AG09319 (cell line): ENCODE measurements around the gene IPO4.

ENCODE experiments used
- DNase-seq: peaks from one replicate; pipeline ENCODE4 v3.0.0-alpha.2; 2010; ENCODE audit warnings: low read depth; ENCODE audit errors: extremely low read depth
- TF ChIP-seq, protein P1 (sequence below): IDR thresholded peaks from 2 replicates; pipeline ENCODE4 v1.5.1; 2011; ENCODE audit warnings: low read depth, mild to moderate bottlenecking, inconsistent platforms, low read length, moderate library complexity

IPO4 gene

DNA sequence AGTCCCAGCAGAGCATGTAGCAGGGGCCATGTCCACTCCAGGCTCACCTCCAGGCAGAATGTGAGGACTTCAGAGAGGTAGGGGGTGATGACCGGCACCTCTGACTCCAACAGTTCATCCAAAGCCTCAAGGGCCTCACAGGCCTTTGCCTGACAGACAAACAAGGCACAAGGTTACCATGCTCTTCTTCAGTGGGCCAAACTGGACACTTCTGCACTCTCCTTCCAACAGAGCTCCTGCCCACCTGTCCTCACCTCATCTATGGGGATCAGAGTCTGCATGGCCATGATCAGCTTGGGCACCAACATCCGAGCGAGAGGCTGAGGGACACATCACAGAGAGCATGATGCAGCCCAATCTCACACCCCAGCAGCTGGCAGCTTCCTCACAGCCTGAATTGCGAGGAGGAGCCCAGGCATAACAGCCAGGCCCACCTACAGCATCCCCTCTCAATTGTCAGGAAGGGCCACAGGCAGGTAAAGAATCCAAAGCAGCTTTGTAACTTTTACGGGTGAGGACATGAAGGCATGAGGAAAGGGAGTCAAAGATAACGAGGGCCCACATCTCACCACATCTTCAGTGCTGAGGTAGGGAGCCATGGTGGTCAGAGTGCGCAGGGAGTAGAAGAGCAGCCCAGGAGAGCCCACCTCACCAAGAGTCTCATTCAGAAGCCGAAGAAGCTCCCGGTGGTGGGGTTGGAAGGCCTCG lies 1.6 kb downstream of the IPO4 start:
- no peak for DNase-seq
- TF ChIP-seq, protein P1, sequence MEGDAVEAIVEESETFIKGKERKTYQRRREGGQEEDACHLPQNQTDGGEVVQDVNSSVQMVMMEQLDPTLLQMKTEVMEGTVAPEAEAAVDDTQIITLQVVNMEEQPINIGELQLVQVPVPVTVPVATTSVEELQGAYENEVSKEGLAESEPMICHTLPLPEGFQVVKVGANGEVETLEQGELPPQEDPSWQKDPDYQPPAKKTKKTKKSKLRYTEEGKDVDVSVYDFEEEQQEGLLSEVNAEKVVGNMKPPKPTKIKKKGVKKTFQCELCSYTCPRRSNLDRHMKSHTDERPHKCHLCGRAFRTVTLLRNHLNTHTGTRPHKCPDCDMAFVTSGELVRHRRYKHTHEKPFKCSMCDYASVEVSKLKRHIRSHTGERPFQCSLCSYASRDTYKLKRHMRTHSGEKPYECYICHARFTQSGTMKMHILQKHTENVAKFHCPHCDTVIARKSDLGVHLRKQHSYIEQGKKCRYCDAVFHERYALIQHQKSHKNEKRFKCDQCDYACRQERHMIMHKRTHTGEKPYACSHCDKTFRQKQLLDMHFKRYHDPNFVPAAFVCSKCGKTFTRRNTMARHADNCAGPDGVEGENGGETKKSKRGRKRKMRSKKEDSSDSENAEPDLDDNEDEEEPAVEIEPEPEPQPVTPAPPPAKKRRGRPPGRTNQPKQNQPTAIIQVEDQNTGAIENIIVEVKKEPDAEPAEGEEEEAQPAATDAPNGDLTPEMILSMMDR, result no peak

GRCh38 chr14:24185741-24186140 lies 2.9 kb downstream of the IPO4 start:
- TF ChIP-seq, protein P1, result no peak
- DNase-seq, result no peak

DNA sequence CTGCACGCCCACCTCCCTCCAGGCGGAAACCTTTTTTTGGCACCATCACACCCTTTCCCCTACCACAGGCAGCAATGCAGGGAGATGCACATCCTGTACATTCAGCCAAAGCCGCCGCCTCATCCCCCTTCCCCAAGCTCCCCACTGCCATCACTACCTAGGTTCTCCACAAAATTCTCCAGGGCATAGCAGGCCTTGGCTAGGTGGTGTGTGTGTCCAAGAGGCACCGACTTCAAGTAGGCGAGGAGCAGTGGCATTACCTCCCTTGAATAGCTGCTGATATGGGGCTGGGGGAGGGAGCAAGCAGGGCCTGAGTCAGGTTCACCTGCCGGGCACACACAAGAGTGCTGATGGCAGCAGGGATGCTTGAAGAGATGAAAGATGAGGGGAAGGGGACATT lies 3.6 kb downstream of the IPO4 start:
- TF ChIP-seq, protein P1, result no peak
- DNase-seq, result no peak

DNA sequence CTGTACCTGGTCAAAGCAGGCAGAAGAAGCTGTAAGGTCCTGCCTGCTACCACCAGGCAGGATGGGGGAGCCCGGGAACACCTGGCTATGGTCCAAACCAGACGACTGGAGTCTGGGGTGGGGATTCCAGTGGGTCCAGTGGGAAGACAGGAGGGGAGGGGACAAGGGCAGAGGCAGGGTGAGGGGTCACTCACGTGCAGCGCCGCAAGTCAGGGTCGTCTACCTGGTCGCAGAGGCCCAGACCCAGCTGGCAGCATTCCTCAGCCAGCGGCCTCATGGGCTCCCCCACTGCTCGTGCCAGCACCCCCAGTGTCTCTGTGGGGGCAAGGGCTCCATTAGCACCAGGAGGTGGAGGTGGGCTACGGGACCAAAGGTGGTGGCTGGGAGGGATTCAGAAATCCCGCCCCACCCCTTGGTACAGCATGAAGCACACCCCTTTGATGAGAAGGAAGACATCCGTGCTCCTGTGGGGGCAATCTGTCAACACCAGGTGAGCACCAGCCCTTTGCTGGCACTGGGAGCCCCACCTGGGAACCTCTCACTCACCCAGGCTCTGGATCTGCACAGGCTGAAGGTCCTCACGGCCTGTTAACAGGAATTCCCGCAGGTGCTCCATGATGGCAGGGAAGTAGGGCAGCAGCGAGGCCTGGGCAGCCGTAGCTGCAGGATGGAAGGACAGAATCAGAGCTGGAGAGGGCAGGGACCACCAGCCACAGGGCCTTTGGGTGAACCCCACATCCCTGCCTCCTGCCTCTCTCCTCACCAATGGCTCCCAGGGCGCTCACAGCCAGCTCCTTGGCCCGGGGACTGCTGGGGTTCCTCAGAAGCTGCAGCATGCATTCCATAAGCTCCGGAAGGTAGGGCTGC lies 4.3 kb downstream of the IPO4 start:
- TF ChIP-seq, protein P1, result no peak
- no peak for DNase-seq

DNA sequence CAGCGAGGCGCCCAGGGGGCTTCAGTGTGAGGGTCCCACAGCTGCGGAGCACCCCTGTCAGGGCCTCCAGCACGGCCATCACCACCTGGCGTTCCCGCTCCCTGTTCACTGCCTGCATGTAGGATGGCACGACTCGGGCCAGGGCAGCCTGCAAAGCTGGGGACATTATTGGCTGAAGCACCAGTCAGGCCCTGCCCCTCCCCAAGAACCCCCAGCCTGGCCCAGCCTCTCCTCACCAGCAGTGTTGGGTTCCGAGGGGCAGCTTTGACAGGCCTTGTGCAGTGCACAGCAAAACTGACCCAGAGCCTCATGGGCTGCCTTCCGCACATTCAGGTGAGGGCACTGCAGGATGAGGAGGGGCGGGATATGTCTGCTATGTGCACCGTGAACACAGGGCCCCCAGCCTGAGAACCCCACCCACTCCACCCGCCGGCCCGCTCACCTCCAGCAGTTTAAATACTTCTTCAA lies 5.6 kb downstream of the IPO4 start:
- TF ChIP-seq, protein P1, result no peak
- DNase-seq, result no peak

DNA sequence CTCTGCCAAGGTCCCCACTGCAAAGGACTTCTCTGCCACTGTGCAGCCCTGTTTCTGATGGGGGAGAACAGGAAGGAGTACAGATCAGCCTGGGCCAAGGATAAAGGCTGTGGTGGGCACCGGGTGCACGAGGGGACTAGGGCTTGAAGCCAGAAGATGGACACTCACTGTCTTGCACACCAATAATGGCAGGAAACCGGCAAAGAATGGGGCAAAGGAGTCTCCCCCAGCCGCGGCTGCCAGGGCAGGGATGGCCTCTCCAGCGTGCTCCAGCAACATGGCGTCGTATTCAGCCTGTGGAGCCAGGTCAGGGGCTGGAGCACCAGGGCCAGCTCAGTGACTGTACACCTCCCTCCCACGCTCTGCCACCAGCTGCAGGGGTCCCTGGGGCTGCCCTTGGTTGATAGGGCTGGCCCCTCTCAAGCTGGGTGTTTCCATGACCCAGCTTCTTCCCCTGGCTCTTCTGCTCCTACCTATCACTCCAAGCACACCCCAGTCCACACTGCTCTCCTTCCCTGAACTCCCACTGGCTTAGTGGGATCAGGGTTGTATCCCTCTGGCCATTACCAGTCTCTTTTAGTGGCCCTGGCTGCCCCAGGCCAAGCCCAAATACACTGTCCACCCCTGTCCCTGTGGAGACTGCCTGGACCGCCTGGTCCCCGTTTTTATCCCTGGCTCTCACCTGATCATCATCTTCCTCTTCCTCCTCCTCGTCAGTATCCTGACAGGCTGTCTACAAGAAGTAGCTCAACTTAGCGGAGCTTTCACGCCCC lies 6.3 kb downstream of the IPO4 start:
- TF ChIP-seq, protein P1, result no peak
- no peak for DNase-seq
